ENCODE measurements around the gene PRKCSH.

- TF ChIP-seq EZH2 (IDR thresholded peaks at IDR 0.05; ENCODE audit: borderline replicate concordance, low read length), result no peak
- no peak for TF ChIP-seq CTCF (IDR thresholded peaks at IDR 0.05; ENCODE audit: low read length)
These were observed 64.5 kb downstream of the PRKCSH start for GRCh38 chr19:11499890-11500420.
